ENCODE data around the gene CD1B.
"Not testable (repeated sequence)": the region's sequence is repeated elsewhere in the genome, so short reads cannot be mapped to it uniquely, and the experiment has no call there.

The CD1B gene

GRCh38 chr1:158327481-158327880, 3.9 kb downstream of the CD1B start:
- no peak for DNase-seq

- no peak for DNase-seq
These were observed 6.9 kb downstream of the CD1B start for GRCh38 chr1:158324395-158324794.

- DNase-seq, result no peak
These were observed 7.5 kb downstream of the CD1B start for GRCh38 chr1:158323866-158324265.

- no peak for DNase-seq
These were observed 20.3 kb downstream of the CD1B start for GRCh38 chr1:158311066-158311465.

GRCh38 chr1:158310623-158311022, 20.7 kb downstream of the CD1B start:
- DNase-seq, result no peak

GRCh38 chr1:158295791-158296190, 35.5 kb downstream of the CD1B start:
- DNase-seq, result no peak

- no peak for DNase-seq
These were observed 40.9 kb downstream of the CD1B start for GRCh38 chr1:158290321-158290844.

- no peak for DNase-seq
These were observed 41.5 kb downstream of the CD1B start, which contains the start of gene CD1C for GRCh38 chr1:158289811-158290210. TSS of gene CD1C (plus strand) at chr1:158289923. CDS start at chr1:158290065, 142 bp downstream.

GRCh38 chr1:158286941-158287346, 44.4 kb downstream of the CD1B start:
- DNase-seq, result no peak

- no peak for DNase-seq
These were observed 44.8 kb downstream of the CD1B start for GRCh38 chr1:158286487-158286886.

- DNase-seq, result peak; percentile 27
These were observed 45.5 kb downstream of the CD1B start for GRCh38 chr1:158285756-158286241.

- DNase-seq, result no peak
These were observed 47.4 kb downstream of the CD1B start for GRCh38 chr1:158283965-158284364.

GRCh38 chr1:158282421-158282820, 48.9 kb downstream of the CD1B start:
- DNase-seq, result not testable (repeated sequence)
